Adrenal gland (tissue), 5 donors: ENCODE results near the gene NFIB.

Experiments
- CTCF ChIP-seq, 6 experiments: fragments of 450-650 bp in 4 of 6; fragments of 200-600 bp in 2 of 6; sonication (generic) in 1 of 6; IDR thresholded peaks; 1 replicate in 5 of 6; 2 replicates in 1 of 6; pipeline versions ENCODE4 v1.5.1 to v1.8.0; 2016 to 2021; ENCODE audit warnings: antibody characterized with exemption in 6 of 6, mild to moderate bottlenecking in 2 of 6, moderate library complexity in 1 of 6
- POLR2A ChIP-seq, 2 donors: fragments of 450-650 bp; IDR thresholded peaks; one replicate each; pipeline ENCODE4 v1.6.1; 2017; ENCODE audit warnings: antibody characterized with exemption in 2 of 2, mild to moderate bottlenecking in 2 of 2, moderate library complexity in 1 of 2
- donor health status: DM: no; HTN: no; CAD: no.

- TF ChIP-seq CTCF (IDR thresholded peaks at IDR 0.05) (no peak), POLR2A (IDR thresholded peaks at IDR 0.05) (no peak)
Observed at GRCh38 chr9:14258156-14258555, 55.8 kb downstream of the NFIB start.
